Naive thymus-derived CD4-positive, alpha-beta T cell (primary cell): Measurements from ENCODE around the gene AGAP1. TPM values are rescaled to one million over a fixed set of nuclear protein-coding genes. Genes with fewer than 3 reads are reported as not detected.

ENCODE experiments used
- ATAC-seq: fragments of 150-1000 bp; cut with Tn5 transposase; 2 replicates; pipeline ENCODE4 v1.10.0; 2021; ENCODE audit warnings: mild to moderate bottlenecking, moderate library complexity
- CTCF ChIA-PET: fragments of 350-600 bp; sonication (Branson Sonifier 250); formaldehyde crosslinking; loops from one replicate; lab custom pipeline; 2021; ENCODE audit warnings: antibody characterized with exemption; lab: Charles Lee
- POLR2A ChIA-PET: fragments of 350-600 bp; sonication (Branson Sonifier 250); formaldehyde crosslinking; loops from one replicate; lab custom pipeline; 2021; ENCODE audit warnings: antibody characterized with exemption, inconsistent platforms; lab: Charles Lee
- DNase-seq, 9 donors: peaks; one replicate each; pipeline versions ENCODE4 v3.0.0 to v3.0.0-alpha.2; 2020 to 2022; ENCODE audit warnings: mixed read lengths in 1 of 9
- H3K27ac ChIP-seq: one replicate; pipeline ENCODE4 v1.7.0; 2013; ENCODE audit warnings: mild to moderate bottlenecking, low read depth, low read length, moderate library complexity
- H3K27me3 ChIP-seq, 2 donors: one replicate each; pipeline ENCODE4 v1.7.0; 2013; ENCODE audit warnings: low read length in 2 of 2, mild to moderate bottlenecking in 2 of 2, moderate library complexity in 2 of 2; ENCODE audit not compliant: control insufficient read depth in 2 of 2, insufficient read depth in 2 of 2
- H3K36me3 ChIP-seq, 3 experiments: 1 replicate in 2 of 3; 2 replicates in 1 of 3; pipeline ENCODE4 v1.7.0; 2013; ENCODE audit warnings: low read length in 3 of 3, mild to moderate bottlenecking in 3 of 3, moderate library complexity in 1 of 3; ENCODE audit not compliant: insufficient read depth in 3 of 3, control insufficient read depth in 2 of 3
- H3K4me1 ChIP-seq, 2 donors: one replicate each; pipeline ENCODE4 v1.7.0; 2013; ENCODE audit warnings: low read length in 2 of 2, mild to moderate bottlenecking in 2 of 2, moderate library complexity in 1 of 2; ENCODE audit not compliant: control insufficient read depth in 2 of 2, insufficient read depth in 2 of 2
- H3K4me3 ChIP-seq: 2 replicates; pipeline ENCODE4 v1.7.0; 2013; ENCODE audit warnings: mild to moderate bottlenecking, low read length
- H3K9me3 ChIP-seq, 3 experiments: 1 replicate in 2 of 3; 2 replicates in 1 of 3; pipeline ENCODE4 v1.7.0; 2013; ENCODE audit warnings: low read length in 3 of 3; ENCODE audit not compliant: control insufficient read depth in 2 of 3
- H3K27ac Mint-ChIP-seq, 9 donors: one replicate each; pipeline ENCODE4 v1.8.0; 2020 to 2022; ENCODE audit warnings: mixed read lengths in 9 of 9, mild to moderate bottlenecking in 8 of 9, moderate library complexity in 5 of 9, inconsistent platforms in 2 of 9
- H3K27me3 Mint-ChIP-seq, 5 donors: one replicate each; pipeline ENCODE4 v1.8.0; 2021 to 2022; ENCODE audit warnings: mixed read lengths in 5 of 5, mild to moderate bottlenecking in 1 of 5
- H3K36me3 Mint-ChIP-seq, 5 donors: one replicate each; pipeline ENCODE4 v1.8.0; 2020 to 2022; ENCODE audit warnings: mixed read lengths in 5 of 5, mild to moderate bottlenecking in 3 of 5, inconsistent platforms in 1 of 5
- H3K4me1 Mint-ChIP-seq, 7 donors: one replicate each; pipeline ENCODE4 v1.8.0; 2020 to 2022; ENCODE audit warnings: mixed read lengths in 7 of 7, mild to moderate bottlenecking in 3 of 7, inconsistent platforms in 1 of 7
- H3K4me3 Mint-ChIP-seq, 10 donors: one replicate each; pipeline ENCODE4 v1.8.0; 2020 to 2022; ENCODE audit warnings: mild to moderate bottlenecking in 10 of 10, mixed read lengths in 10 of 10, moderate library complexity in 6 of 10, inconsistent platforms in 2 of 10
- H3K9me3 Mint-ChIP-seq, 11 donors: one replicate each; pipeline ENCODE4 v1.8.0; 2020 to 2022; ENCODE audit warnings: mixed read lengths in 11 of 11, mild to moderate bottlenecking in 4 of 11, inconsistent platforms in 1 of 11, moderate library complexity in 1 of 11
- intact Hi-C, 2 donors: fragments of 100-400 bp; cut with micrococcal nuclease; formaldehyde crosslinking; loops; one replicate each; pipeline ENCODE4 v1.15.1; 2023
- polyA plus RNA-seq, 2 donors: library from polyadenylated mRNA; unstranded; fragments of 300-500 nt; fragmentation: Illumina TruSeq; gene quantifications; one replicate each; pipeline ENCODE4 v1.2.3, GENCODE V29; 2021
- total RNA-seq, 6 experiments: library from RNA in 5 of 6; stranded (reverse) in 5 of 6; gene quantifications; 1 replicate in 5 of 6; 2 replicates in 1 of 6; pipeline ENCODE4 v1.2.3 and lab custom pipeline; 2021 to 2026

Gene AGAP1
- total and polyA plus RNA-seq, 7 experiments from 2014 or later = 0.35 to 9.6 (median 0.85) TPM; not detected in 2

GRCh38 chr2:235543128-235543750, 49.4 kb downstream of the AGAP1 start:
- H3K4me1 Mint-ChIP-seq = no peaks in the 10 kb centered on the region
- H3K9me3 Mint-ChIP-seq = peaks cover 0 to 2% (median 0%) of the 10 kb centered on the region in 11 donors
- Histone ChIP-seq H3K27ac (no peak overlapping the region), H3K4me3 (no peak overlapping the region), H3K27me3 (no peaks in the 10 kb centered on the region), H3K9me3 (no peaks in the 10 kb centered on the region), H3K4me1 (no peaks in the 10 kb centered on the region), H3K36me3 (no peaks in the 10 kb centered on the region)
- intact Hi-C loops = no loop called here
- H3K27ac Mint-ChIP-seq = no peak overlapping the region
- CTCF ChIA-PET = no interaction called here
- peaks cover 0 to 22% (median 2%) of the 10 kb centered on the region in 5 donors for H3K27me3 Mint-ChIP-seq
- POLR2A ChIA-PET = no interaction called here
- no peak overlapping the region for H3K4me3 Mint-ChIP-seq
- no peaks in the 10 kb centered on the region for H3K36me3 Mint-ChIP-seq
- DNase-seq (no peak), ATAC-seq (no peak)

- ChIA-PET CTCF (no interaction called here), POLR2A (no interaction called here)
- no peaks in the 10 kb centered on the region for H3K27me3 ChIP-seq
- H3K4me3 ChIP-seq = no peak overlapping the region
- Mint-ChIP-seq H3K4me1 (no peaks in the 10 kb centered on the region), H3K4me3 (no peak overlapping the region), H3K9me3 (peaks cover 0 to 2% (median 0%) of the 10 kb centered on the region in 11 donors), H3K36me3 (no peaks in the 10 kb centered on the region), H3K27me3 (peaks cover 0 to 22% (median 3%) of the 10 kb centered on the region in 5 donors), H3K27ac (no peak overlapping the region)
- DNase-seq (no peak), ATAC-seq (no peak)
- no peaks in the 10 kb centered on the region for H3K36me3 ChIP-seq
- intact Hi-C loops = no loop called here
- no peaks in the 10 kb centered on the region for H3K4me1 ChIP-seq
- no peaks in the 10 kb centered on the region for H3K9me3 ChIP-seq
- H3K27ac ChIP-seq = no peak overlapping the region
These were observed 50.2 kb downstream of the AGAP1 start for GRCh38 chr2:235543851-235544688.

GRCh38 chr2:235544689-235544969, 50.8 kb downstream of the AGAP1 start:
- H3K27me3 Mint-ChIP-seq = peaks cover 0 to 24% (median 3%) of the 10 kb centered on the region in 5 donors
- no peak overlapping the region for H3K4me3 Mint-ChIP-seq
- H3K36me3 Mint-ChIP-seq = no peaks in the 10 kb centered on the region
- Histone ChIP-seq H3K36me3 (no peaks in the 10 kb centered on the region), H3K4me3 (no peak overlapping the region), H3K27ac (no peak overlapping the region), H3K4me1 (no peaks in the 10 kb centered on the region), H3K9me3 (no peaks in the 10 kb centered on the region), H3K27me3 (no peaks in the 10 kb centered on the region)
- peaks cover 0 to 2% (median 0%) of the 10 kb centered on the region in 11 donors for H3K9me3 Mint-ChIP-seq
- no peaks in the 10 kb centered on the region for H3K4me1 Mint-ChIP-seq
- intact Hi-C loops = no loop called here
- no peak overlapping the region for H3K27ac Mint-ChIP-seq
- POLR2A ChIA-PET = no interaction called here
- CTCF ChIA-PET = no interaction called here
- ATAC-seq = no peak
- no peak for DNase-seq

- Mint-ChIP-seq H3K27me3 (peaks cover 0 to 29% (median 6%) of the 10 kb centered on the region in 5 donors), H3K27ac (no peak overlapping the region), H3K4me3 (no peak overlapping the region), H3K4me1 (no peaks in the 10 kb centered on the region), H3K36me3 (no peaks in the 10 kb centered on the region), H3K9me3 (peaks cover 0 to 2% (median 0%) of the 10 kb centered on the region in 11 donors)
- no peak overlapping the region for H3K4me3 ChIP-seq
- intact Hi-C loops = no loop called here
- no peaks in the 10 kb centered on the region for H3K27me3 ChIP-seq
- ATAC-seq (no peak), DNase-seq (no peak)
- POLR2A ChIA-PET = no interaction called here
- no peak overlapping the region for H3K27ac ChIP-seq
- H3K9me3 ChIP-seq = no peaks in the 10 kb centered on the region
- H3K36me3 ChIP-seq = no peaks in the 10 kb centered on the region
- no peaks in the 10 kb centered on the region for H3K4me1 ChIP-seq
- CTCF ChIA-PET = no interaction called here
These were observed 51.7 kb downstream of the AGAP1 start for GRCh38 chr2:235545339-235546150.

- no peak overlapping the region for H3K27ac ChIP-seq
- intact Hi-C loops = no loop called here
- Mint-ChIP-seq H3K4me3 (no peak overlapping the region), H3K4me1 (no peaks in the 10 kb centered on the region), H3K27ac (no peak overlapping the region), H3K27me3 (peaks cover 0 to 30% (median 9%) of the 10 kb centered on the region in 5 donors), H3K36me3 (no peaks in the 10 kb centered on the region), H3K9me3 (peaks cover 0 to 2% (median 0%) of the 10 kb centered on the region in 11 donors)
- no peaks in the 10 kb centered on the region for H3K9me3 ChIP-seq
- no peak overlapping the region for H3K4me3 ChIP-seq
- ATAC-seq (no peak), DNase-seq (no peak)
- ChIA-PET CTCF (no interaction called here), POLR2A (no interaction called here)
- no peaks in the 10 kb centered on the region for H3K4me1 ChIP-seq
- H3K36me3 ChIP-seq = no peaks in the 10 kb centered on the region
- H3K27me3 ChIP-seq = no peaks in the 10 kb centered on the region
These were observed 52.2 kb downstream of the AGAP1 start for GRCh38 chr2:235546151-235546435.

- Mint-ChIP-seq H3K36me3 (no peaks in the 10 kb centered on the region), H3K4me3 (no peak overlapping the region), H3K27me3 (peaks cover 0 to 33% (median 9%) of the 10 kb centered on the region in 5 donors), H3K9me3 (peaks cover 0 to 2% (median 0%) of the 10 kb centered on the region in 11 donors), H3K4me1 (no peaks in the 10 kb centered on the region), H3K27ac (no peak overlapping the region)
- H3K36me3 ChIP-seq = no peaks in the 10 kb centered on the region
- CTCF ChIA-PET = no interaction called here
- H3K4me3 ChIP-seq = no peak overlapping the region
- no peaks in the 10 kb centered on the region for H3K4me1 ChIP-seq
- H3K27ac ChIP-seq = no peak overlapping the region
- DNase-seq (no peak), ATAC-seq (no peak)
- no peaks in the 10 kb centered on the region for H3K9me3 ChIP-seq
- H3K27me3 ChIP-seq = no peaks in the 10 kb centered on the region
- intact Hi-C loops = no loop called here
- POLR2A ChIA-PET = no interaction called here
These were observed 52.6 kb downstream of the AGAP1 start for GRCh38 chr2:235546436-235546835.
